GM18508 (cell line): ENCODE data around the gene KRTAP1-1.
"Not testable (repeated sequence)": the region's sequence is repeated elsewhere in the genome, so short reads cannot be mapped to it uniquely, and the experiment has no call there.

Experiments
- ATAC-seq: cut with Tn5 transposase; IDR thresholded peaks from one replicate; pipeline ENCODE4 v1.9.1; 2021; ENCODE audit warnings: moderate number of reproducible peaks; ENCODE audit not compliant: insufficient read depth, unreplicated experiment

Gene KRTAP1-1

DNA sequence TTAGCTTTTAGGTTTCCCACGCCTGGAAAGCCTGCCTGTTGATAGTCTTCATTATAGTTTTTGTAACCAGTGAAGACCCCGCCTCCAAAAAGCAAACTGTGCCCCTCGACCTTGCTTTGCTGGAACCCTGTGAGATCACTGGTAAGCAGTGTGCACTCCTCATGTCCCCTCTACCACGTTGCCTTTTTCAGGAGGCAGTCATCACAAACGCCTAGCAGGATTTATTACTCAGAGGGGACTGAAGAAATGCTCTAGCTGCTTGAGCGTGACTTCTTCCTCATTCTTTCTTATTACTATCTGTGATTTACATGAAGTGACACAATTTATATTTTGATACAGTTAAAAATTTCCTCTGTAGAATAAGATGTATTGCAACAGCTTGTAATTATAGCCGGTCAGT, 25.8 kb downstream of the KRTAP1-1 start:
- ATAC-seq: no peak

DNA sequence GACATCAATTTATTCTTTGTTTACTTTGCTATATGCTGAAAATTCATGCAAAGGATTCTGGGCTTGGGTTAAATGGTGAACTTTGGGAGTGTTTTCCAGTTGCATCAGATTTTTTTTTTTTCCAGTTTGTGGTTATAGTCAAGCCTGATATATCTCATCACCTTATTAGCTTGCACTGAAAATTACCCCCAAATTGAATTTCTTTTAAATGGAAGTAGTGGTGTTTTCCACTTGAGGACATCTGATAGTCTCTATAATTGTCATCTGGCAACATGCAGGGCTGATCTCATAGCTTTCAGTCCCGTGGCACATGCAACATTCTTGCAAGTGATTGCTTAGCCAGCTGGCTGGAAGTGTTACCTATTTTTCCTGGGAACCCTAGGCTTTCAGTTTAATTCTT, 27.6 kb downstream of the KRTAP1-1 start:
- no peak for ATAC-seq

DNA sequence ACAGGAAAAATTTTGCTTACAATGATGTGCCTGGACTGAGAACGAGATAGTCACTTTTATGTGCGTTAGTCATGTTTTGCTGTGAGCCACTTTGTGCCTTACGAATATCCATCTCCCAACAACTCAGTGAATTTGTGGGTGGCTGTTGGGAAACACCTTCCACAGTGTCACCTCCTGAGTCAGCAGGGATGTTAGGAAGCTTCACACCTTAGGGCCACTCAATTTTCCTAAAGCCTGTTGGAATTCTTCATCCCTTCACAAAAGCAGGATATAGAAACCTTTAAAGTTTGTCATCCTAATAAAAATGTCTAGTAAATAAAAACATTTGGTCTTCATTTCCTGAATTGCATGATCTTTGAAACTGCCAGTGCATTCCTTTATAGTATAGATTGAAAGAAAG, 28.1 kb downstream of the KRTAP1-1 start:
- ATAC-seq: no peak

DNA sequence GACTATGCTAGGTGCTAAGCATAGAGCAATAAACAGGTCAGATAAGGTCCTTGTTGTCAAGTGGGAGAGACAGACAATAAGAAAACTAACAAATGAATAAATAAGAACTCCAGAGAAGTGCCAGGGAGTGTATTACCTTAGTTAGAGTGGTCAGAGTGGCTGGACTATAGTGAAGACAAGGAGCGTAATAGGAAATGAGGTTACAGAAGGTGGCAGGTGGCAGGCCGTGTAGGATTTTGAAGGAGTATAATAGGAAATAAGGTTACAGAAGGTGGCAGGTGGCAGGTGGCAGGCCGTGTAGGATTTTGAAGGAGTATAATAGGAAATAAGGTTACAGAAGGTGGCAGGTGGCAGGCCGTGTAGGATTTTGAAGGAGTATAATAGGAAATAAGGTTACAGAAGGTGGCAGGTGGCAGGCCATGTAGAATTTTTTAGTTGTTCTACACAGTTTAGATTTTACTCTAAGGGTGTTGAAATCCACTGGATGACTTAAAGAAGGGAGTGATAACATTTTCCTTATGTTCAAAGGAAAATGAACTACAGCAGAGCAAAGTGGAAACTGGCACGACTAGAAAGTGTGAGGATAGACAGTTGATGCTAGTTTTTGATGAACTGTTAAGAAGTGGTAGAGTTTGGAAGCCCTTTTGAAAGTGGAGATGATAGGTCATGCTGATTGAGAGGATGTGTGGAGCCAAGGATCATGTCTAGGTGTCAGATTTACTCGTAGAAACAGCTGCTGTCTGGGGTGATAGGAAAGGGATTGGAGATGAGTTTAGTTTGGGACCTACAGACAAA, 28.7 kb downstream of the KRTAP1-1 start:
- ATAC-seq: no peak

DNA sequence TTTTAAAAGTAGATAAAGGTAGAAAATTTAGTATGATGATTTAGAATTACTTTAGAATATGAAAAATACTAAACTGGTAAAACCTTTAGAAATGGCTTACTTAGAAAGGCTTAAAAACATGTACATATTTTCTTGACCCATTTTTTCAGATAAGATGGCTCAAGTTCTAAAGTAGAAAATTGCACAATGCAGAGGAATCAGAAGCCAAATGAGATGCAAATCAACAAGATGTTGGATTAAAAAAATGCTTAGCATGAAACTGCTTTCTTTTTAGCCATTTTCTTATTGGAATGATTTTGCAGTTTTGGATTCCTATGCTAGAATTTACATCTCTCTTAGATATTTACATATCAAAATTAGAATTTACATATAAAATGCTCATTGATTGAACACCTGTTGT, 30.8 kb downstream of the KRTAP1-1 start:
- no peak for ATAC-seq

DNA sequence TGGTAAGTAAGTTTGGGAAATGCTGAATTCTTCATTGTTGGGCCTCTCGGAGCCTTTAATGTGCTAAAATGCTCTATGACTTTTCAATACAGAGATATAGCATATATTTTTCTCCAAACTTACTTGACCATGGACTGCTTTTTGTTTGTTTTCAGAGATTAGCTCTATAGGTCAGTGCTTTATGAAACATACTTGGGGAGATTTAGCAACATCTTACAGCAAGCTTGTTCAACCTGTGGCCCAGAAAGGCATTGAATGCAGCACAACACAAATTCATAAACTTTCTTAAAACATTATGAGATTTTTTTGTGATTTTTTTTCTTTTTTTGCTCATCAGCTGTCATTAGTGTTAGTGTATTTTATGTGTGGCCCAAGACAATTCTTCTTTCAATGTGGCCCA, 31.3 kb downstream of the KRTAP1-1 start:
- ATAC-seq: no peak

DNA sequence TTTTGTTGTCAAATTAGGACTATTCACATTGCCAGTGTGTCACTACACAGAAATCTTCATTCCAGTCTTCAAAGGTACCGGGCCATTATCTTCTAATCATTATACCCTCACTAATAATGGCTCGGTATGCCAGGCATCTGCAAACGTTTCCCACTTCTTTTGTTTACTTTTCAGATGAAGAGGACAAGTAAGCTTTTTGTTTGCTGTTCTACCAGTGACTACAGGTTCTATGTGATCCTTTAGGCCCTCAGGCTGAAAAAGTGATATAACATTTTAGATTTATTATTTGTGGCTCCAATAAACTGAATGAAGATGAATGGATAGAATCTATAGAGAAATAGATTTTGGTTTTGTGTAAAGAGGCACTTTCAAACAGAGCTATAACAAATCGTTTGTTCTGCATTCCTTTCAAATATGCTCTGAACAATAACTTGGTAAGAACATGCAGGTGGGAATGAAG, 31.9 kb downstream of the KRTAP1-1 start:
- no peak for ATAC-seq

DNA sequence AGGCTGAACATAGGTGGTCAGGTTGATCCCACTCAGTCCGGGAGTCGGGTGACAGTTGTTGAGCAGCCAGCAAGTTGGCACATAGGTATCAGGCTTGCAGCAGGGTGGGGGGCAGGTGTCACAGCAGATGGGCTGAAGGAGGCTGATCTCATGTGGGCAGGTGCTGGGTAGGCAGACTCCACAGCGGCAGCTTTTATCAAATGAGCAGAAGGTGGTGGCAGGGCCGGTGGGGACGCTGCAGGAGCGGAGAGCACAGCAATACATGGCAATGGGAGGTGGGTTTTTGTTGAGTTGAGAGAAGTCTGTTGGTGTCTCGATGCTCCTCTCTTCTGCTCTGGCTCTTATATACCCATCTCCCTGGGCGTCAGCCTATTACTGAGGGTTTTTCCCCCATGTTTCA, 32.4 kb downstream of the KRTAP1-1 start, which contains the start of gene KRTAP3-1:
KRTAP3-1 (minus strand) TSS at position 318 of the 400 bp plus-strand sequence; CDS start at position 264, 54 bp downstream.
- no peak for ATAC-seq

DNA sequence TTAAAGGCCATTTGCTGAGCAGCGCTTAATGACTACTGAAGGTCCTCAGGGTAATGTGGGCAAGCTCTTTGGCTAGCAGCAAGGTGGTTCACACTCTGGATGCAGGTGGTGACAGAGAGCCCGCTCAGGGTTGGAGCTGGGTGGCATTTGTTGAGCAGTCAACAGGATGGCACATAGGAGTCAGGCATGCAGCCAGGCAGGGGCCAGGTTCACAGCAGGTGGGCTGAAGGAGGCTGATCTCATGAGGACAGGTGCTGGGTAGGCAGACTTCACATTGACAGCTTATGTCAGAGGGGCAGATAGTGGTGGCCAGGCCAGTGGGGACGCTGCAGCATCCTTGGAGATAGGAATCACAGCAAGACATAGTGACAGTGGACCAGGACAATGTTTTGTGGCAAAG, 36.9 kb downstream of the KRTAP1-1 start:
- no peak for ATAC-seq

DNA sequence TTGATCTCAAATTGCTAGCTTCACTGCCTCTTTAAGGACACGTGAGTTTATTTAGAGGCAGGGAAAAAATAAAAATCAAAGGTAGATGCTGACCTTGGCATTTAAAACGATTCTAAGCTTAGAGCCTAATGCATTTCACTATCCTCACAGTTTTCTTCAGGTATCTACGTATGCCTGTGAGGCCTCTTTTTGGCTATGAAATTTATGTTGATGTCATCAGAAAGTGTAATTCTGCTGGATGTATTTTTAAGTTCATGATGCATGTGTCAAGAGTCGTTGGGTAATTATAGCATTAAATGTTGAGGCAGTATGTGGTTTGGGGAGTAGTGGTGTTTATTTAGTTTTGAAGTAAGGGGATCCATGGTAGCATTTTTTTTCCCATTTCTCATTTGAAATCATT, 37.3 kb downstream of the KRTAP1-1 start:
- ATAC-seq: no peak

DNA sequence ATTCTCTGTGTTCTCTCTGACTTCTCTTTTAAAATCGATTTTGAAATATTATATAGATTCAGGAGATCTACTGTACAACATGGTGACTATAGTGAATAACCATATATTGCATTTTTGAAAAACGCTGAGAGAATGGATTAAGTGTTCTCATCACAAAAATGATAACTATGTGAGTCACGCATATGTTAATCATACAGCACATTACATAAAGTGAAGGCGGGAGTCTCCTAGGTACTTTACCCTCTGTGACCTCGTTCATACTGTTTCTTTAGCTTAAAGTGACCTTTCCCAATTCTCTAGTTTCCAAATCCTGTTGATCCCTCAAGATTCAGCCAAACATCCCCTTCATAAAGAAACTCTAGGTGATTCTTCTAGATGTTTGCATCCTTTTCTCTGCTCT, 38.4 kb downstream of the KRTAP1-1 start:
- no peak for ATAC-seq

DNA sequence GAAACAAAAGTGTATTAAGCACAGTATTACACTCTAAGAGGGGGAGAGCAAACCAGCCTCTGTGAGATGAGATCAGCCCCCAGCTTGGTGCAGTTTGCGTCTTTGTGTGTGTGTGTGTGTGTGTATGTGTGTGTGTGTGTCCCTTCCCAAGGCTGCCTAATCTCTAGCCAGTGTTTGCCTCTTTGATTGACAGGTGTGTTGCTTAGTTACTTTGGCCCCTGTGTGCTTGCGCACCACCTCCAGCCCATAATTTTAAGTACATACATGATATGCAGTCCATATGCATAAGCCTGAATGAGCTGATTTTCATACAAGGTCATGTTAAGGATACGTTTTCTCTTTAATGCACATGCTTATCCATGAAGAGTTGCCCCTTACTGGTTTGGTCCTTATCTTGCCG, 39.5 kb downstream of the KRTAP1-1 start:
- no peak for ATAC-seq

DNA sequence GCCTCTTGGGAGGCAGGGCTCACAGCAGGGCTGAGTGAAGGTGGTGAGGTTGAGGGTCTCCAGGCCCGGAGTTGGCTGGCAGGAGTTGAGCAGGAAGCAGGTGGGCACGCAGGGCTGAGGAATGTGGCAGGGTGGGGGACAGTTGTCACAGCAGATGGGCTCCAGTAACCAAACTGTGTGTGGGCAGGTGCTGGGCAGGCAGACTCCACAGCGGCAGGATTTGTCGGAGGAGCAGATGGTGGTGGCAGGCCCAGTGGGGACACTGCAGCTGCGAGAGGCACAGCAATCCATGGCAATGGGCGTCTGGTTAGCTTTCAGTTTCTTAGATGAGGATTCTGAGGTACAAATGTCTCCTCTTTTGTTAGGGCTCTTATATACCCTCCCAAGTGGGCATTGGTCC, 41.7 kb downstream of the KRTAP1-1 start, which contains the start of gene KRTAP3-2:
KRTAP3-2 (minus strand) TSS at position 344 of the 400 bp plus-strand sequence; CDS start at position 291, 53 bp downstream.
- ATAC-seq: not testable (repeated sequence)

DNA sequence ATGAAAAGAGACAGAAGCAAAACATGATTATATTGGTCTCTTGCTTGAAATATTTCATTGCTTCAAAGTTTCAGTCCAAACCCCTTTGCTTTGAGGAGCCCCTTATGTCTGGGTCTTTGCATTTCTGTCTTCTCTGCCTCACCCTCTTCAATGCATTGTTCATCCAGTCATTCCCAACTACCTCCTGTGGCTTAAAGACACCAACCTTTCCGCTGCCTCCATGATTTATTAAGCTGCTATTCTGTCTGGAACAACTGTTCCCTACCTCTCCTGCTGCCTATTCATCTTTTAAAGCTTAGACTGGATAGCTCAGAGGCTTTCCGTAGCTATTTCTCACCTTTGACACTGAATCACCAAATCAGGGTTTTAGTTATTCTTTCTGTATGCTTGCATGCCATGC, 43.9 kb downstream of the KRTAP1-1 start:
- no peak for ATAC-seq

DNA sequence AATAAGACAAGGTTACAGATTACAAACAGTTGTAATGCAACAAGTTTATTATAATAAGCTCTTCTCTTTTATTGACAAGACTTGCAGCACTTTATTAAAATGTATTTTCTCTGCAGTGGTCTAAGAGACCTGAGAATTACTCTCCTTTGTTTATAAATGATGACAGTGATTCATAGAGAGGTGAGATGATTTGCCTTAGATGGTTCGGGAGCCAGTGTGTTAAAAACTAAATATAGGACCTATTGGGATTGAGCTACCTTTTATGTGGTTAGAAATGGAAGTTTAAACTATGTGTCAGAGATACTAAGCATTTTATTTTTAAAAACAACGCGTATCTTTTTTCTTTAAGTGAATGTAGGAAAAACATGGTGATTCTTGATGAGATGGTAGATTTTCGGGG, 44.4 kb downstream of the KRTAP1-1 start:
- no peak for ATAC-seq

DNA sequence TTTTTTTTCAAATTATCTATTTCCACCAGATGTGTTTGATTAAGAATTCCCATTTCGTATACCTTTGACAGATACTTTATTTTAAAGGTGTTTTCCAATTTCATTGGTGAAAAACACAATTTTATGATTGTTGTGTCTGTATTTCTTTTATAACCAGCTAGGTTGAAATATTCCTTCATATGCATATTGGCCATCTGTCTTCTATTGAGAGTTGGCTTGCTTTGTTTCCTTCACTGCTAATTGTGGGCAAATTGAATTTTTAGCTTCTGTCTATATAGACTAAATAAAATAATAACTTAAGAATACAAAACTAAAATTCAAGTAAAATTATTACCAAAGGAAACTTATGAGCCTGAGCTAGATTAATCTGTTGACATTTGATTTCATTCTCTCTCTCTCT, 46.1 kb downstream of the KRTAP1-1 start:
- ATAC-seq: no peak

DNA sequence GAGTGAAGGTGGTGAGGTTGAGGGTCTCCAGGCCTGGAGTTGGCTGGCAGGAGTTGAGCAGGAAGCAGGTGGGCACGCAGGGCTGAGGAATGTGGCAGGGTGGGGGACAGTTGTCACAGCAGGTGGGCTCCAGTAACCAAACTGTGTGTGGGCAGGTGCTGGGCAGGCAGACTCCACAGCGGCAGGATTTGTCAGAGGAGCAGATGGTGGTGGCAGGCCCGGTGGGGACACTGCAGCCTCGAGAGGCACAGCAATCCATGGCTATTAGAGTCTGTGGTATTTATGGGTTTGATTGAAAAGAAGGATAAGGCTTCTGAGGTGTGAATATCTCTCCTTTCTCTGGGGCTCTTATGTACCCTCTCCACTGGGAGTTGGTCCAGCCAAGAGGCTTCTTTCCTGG, 47.4 kb downstream of the KRTAP1-1 start, which contains the start of gene KRTAP3-3:
KRTAP3-3 (minus strand) TSS at position 326 of the 400 bp plus-strand sequence; CDS start at position 259, 67 bp downstream.
- no peak for ATAC-seq

DNA sequence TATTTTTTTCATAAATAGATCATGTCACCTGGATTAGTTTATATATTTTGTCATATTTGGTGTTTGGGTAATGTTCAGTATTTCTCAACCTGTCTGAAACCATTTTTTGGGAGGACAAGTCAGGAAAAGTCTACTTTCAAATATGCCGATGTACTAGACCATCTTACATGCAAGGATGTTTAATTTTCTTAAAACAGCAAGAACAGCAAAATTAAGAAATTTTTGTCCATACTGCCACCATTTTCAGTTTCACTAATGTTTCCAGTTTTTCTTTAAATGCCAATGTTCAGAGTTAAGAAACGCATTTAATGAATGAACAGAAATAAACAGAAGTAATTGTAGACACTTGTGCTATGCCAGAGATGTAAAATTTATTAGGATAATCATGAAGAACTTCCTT, 48.2 kb downstream of the KRTAP1-1 start:
- ATAC-seq: no peak

DNA sequence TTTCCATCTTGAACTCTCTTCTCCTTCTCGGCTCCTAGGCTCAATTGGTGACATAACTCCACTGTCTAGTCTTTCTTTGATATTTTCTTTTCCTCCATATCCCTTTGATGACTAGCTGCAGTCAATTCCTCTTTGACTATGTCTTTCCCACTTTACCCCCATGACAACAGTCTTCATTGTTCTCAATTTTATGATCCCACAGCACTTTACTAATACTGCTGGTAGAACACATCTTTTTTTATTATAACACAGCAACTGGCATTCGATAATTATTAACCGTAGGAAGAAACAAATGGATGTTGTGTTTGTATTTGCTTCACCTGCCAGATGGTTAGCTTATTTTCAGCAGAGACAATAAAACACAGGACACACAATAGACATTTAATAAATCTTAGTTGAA, 48.6 kb downstream of the KRTAP1-1 start:
- ATAC-seq: no peak
